G401.6 (cell line): ENCODE results near the gene KRABD2.
"Not testable (repeated sequence)": the region's sequence is repeated elsewhere in the genome, so short reads cannot be mapped to it uniquely, and the experiment has no call there.

ENCODE experiments used
- FAIRE-seq: peaks from 2 replicates; lab custom pipeline; 2012; peaks lifted over from hg19 to GRCh38; lab: Jason Lieb, UNC

KRABD2 gene

GRCh38 chr17:8392674-8393469, 16.4 kb upstream of the KRABD2 start:
- FAIRE-seq, result no peak

- FAIRE-seq, result no peak
These were observed 15.8 kb upstream of the KRABD2 start for GRCh38 chr17:8392274-8392673.

- no peak for FAIRE-seq
These were observed 15.2 kb upstream of the KRABD2 start for GRCh38 chr17:8391711-8392110.

GRCh38 chr17:8387914-8388651, 11.6 kb upstream of the KRABD2 start:
- no peak for FAIRE-seq

- no peak for FAIRE-seq
These were observed 10.3 kb upstream of the KRABD2 start for GRCh38 chr17:8386841-8387240.

GRCh38 chr17:8384801-8385378, 8.4 kb upstream of the KRABD2 start:
- peak; percentile 90 for FAIRE-seq

- peak; percentile 96 for FAIRE-seq
These were observed 6.8 kb upstream of the KRABD2 start, which contains the start of gene RPL26 for GRCh38 chr17:8383143-8383822. TSS of gene RPL26 (minus strand) at chr17:8383193. CDS start at chr17:8382310, 883 bp downstream.

GRCh38 chr17:8382880-8383142, 6.3 kb upstream of the KRABD2 start:
- FAIRE-seq, result no peak

- no peak for FAIRE-seq
These were observed 5.8 kb upstream of the KRABD2 start for GRCh38 chr17:8382052-8382879.

- FAIRE-seq, result no peak
These were observed 3.5 kb upstream of the KRABD2 start for GRCh38 chr17:8380049-8380448.

- FAIRE-seq, result not testable (repeated sequence)
These were observed 1.6 kb upstream of the KRABD2 start for GRCh38 chr17:8378117-8378516.

GRCh38 chr17:8377422-8377821, 918 bp upstream of the KRABD2 start:
- FAIRE-seq, result no peak

GRCh38 chr17:8375738-8376259, 705 bp downstream of the KRABD2 start:
- FAIRE-seq, result no peak

GRCh38 chr17:8373856-8374255, 2.6 kb downstream of the KRABD2 start:
- FAIRE-seq, result not testable (repeated sequence)

GRCh38 chr17:8372422-8372821, 4.1 kb downstream of the KRABD2 start:
- FAIRE-seq, result no peak

GRCh38 chr17:8371786-8372185, 4.7 kb downstream of the KRABD2 start:
- FAIRE-seq, result no peak

- no peak for FAIRE-seq
These were observed 6.6 kb downstream of the KRABD2 start for GRCh38 chr17:8369944-8370343.

GRCh38 chr17:8368193-8368592, 8.3 kb downstream of the KRABD2 start:
- no peak for FAIRE-seq

GRCh38 chr17:8366231-8366630, 10.3 kb downstream of the KRABD2 start:
- no peak for FAIRE-seq

- no peak for FAIRE-seq
These were observed 11.4 kb downstream of the KRABD2 start for GRCh38 chr17:8365143-8365542.

GRCh38 chr17:8362651-8363332, 13.7 kb downstream of the KRABD2 start:
- FAIRE-seq, result no peak
